Spleen (tissue), 7 donors: ENCODE measurements around the gene C1orf35.

Experiments used
- CTCF ChIP-seq, 11 experiments: fragments of 200-600 bp in 7 of 11; fragments of 450-650 bp in 4 of 11; sonication (generic) in 4 of 11; IDR thresholded peaks in 8 of 11; conservative IDR thresholded peaks in 3 of 11; 1 replicate in 7 of 11; 2 replicates in 4 of 11; pipeline versions ENCODE4 v1.4.0 to v1.8.0; 2016 to 2021; ENCODE audit warnings: antibody characterized with exemption in 11 of 11, inconsistent platforms in 4 of 11, mild to moderate bottlenecking in 1 of 11
- POLR2A ChIP-seq, 3 donors: fragments of 450-650 bp; IDR thresholded peaks; one replicate each; pipeline ENCODE4 v1.5.1; 2017; ENCODE audit warnings: antibody characterized with exemption in 3 of 3, mild to moderate bottlenecking in 1 of 3
- POLR2AphosphoS5 ChIP-seq, 3 donors: sonication (generic); formaldehyde crosslinking; IDR thresholded peaks; one replicate each; pipeline ENCODE4 v1.5.1; 2017; ENCODE audit warnings: antibody characterized with exemption in 3 of 3
- donor health status: DM: no; HTN: no; CAD: no; lungs with moderate emphysema.
- donor health status: DM: no; HTN: no; CAD: no.
- donor health status: DM: no; HTN: no; CAD: no.

DNA sequence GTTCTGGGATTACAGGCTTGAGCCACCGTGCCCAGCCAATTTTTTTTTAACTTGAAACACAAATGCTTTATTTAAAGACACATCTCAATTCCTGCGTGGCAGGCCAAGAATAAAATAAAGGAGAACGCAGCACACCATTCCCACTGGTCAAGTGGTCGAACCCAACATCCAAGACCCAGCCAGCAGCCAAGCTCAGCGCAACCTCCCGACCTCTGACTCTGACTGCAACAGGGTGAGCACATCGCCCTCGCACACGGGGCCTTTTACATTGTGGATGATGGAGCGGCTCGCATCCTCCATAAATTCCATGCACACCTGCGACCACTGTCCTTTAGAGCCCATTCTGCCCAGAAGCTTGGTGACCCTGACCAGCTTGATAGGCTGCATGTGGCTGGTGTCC lies 31.5 kb upstream of the C1orf35 start:
- TF ChIP-seq CTCF (IDR thresholded peaks at IDR 0.05 in 8 of 11, conservative IDR thresholded peaks at IDR 0.05 in 3 of 11) (no peak), POLR2AphosphoS5 (IDR thresholded peaks at IDR 0.05) (no peak), POLR2A (IDR thresholded peaks at IDR 0.05) (no peak)
